HL-60 (cell line): ENCODE data around the gene KMT5C.

Experiments
- DNase-seq, 2 experiments: peaks; one replicate each; pipeline ENCODE4 v3.0.0-alpha.2; 2010 to 2020; ENCODE audit warnings: low read depth in 1 of 2, low spot score in 1 of 2
- H3K27ac ChIP-seq: fragments of 250-450 bp; sonication (Bioruptor Pico); replicated peaks from 2 replicates; pipeline ENCODE4 v1.5.1; 2020; ENCODE audit warnings: mild to moderate bottlenecking, moderate library complexity
- H3K27me3 ChIP-seq: fragments of 250-450 bp; sonication (Bioruptor Pico); 2 replicates; pipeline ENCODE4 v1.5.1; 2021; ENCODE audit warnings: mild to moderate bottlenecking, moderate library complexity; ENCODE audit not compliant: insufficient read depth, poor library complexity, severe bottlenecking
- H3K4me3 ChIP-seq: replicated peaks from 2 replicates; pipeline ENCODE4 v1.5.1; 2011; ENCODE audit warnings: mild to moderate bottlenecking, control low read depth, low read length; ENCODE audit not compliant: insufficient read depth
- CTCF ChIP-seq: IDR thresholded peaks from one replicate; pipeline ENCODE4 v1.5.1; 2011; ENCODE audit warnings: low read length, control low read depth, inconsistent platforms; ENCODE audit not compliant: insufficient read depth
- POLR2AphosphoS5 ChIP-seq: IDR thresholded peaks from 2 replicates; pipeline ENCODE4 v1.6.1; 2012; ENCODE audit warnings: low read depth
- REST ChIP-seq: IDR thresholded peaks from 2 replicates; pipeline ENCODE4 v1.6.1; 2012; ENCODE audit warnings: low read depth; ENCODE audit not compliant: insufficient replicate concordance

Gene KMT5C

GRCh38 chr19:55392820-55393761 lies 53.4 kb downstream of the KMT5C start:
- DNase-seq = no peak
- TF ChIP-seq CTCF (no peak), POLR2AphosphoS5 (no peak), REST (no peak)
- Histone ChIP-seq H3K4me3 (no peak overlapping the region), H3K27ac (no peak overlapping the region), H3K27me3 (no peaks in the 10 kb centered on the region)
